NCI-H460 (cell line): ENCODE measurements around the gene CCSER2. TPM values are rescaled to one million over a fixed set of nuclear protein-coding genes. Genes with fewer than 3 reads are reported as not detected.
A peak's percentile ranks its signal among the peaks of the same experiment; 100 is the strongest.
"Not testable (repeated sequence)": the region's sequence is repeated elsewhere in the genome, so short reads cannot be mapped to it uniquely, and the experiment has no call there.

Experiments
- DNase-seq: peaks from one replicate; pipeline ENCODE4 v3.0.0-alpha.2; 2016; ENCODE audit warnings: low read depth; ENCODE audit errors: extremely low read depth
- total RNA-seq: library from RNA; depleted of rRNA; stranded (reverse); fragments of >200 nt; shearing (Covaris generic); gene quantifications from 2 replicates; pipeline ENCODE4 v1.2.3, GENCODE V29; 2014

CCSER2 gene
- total RNA-seq, 1 experiment from 2014 or later: 25.0 TPM

DNA sequence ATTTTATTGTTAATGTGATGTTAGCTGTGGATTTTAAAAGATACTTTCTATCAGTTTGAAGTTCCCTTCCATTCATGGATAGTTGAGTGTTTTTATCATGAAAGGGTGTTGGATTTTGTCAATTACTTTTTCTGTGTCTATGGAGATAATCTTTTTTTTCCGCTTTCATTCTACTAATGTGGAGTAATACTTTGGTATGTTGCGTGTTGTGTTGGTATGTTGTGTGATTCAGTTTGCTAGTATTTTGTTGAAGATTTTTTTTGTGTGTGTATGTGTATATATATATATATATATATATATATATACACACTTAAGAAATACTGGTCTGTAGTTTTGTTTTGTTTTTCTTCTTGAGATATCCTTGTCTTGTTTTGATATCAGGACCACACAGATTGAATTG is 100.3 kb downstream of the CCSER2 start:
- no peak for DNase-seq

DNA sequence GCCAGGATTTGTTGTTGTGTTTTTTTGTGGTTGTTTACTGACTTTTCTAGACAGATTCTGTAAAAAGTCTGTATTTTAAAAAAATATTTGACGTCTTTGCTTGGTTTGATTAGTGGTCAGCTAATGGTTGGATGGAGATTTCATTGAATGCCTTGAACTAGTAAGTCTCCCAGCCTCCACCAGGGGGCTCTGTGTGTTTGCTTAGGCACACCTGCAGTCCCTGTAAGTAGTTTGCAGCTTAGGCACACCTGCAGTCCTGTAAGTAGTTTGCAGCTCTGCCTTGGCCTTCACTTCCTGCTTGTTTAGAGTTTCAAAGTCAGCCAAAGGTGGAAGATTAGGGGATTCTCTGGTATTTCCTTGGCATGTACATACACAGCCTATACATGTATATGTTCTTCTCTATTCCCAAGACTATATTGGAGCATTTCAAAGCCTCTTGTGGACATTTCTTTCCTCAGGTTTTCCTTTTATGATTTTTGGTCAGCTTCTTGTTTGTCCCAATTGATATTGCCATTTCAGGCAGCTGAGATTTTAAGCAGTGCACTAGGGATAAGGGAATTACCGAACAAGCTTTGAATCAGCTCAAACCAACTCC is 101.6 kb downstream of the CCSER2 start:
- peak; percentile 41 for DNase-seq

DNA sequence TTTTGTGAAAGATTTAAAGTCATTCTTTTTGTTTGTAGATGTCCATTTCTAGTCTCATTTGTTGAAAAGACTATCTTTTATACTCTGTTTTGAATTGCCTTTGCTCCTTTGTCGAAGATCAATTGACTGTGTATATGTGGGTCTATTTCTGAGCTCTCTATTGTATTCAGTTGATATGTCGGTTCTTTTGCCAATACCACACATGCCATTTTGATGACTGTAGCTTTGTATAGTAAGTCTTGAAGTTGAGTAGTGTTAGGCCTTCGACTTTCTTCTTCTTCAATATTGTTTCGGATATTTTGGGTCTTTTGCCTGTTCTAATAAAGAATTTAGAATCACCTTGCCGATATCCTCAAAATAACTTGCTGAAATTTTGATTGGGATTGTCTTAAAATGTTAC is 104.5 kb downstream of the CCSER2 start:
- no peak for DNase-seq

- DNase-seq: no peak
Observed at GRCh38 chr10:84440781-84441180, 112.4 kb downstream of the CCSER2 start.

DNA sequence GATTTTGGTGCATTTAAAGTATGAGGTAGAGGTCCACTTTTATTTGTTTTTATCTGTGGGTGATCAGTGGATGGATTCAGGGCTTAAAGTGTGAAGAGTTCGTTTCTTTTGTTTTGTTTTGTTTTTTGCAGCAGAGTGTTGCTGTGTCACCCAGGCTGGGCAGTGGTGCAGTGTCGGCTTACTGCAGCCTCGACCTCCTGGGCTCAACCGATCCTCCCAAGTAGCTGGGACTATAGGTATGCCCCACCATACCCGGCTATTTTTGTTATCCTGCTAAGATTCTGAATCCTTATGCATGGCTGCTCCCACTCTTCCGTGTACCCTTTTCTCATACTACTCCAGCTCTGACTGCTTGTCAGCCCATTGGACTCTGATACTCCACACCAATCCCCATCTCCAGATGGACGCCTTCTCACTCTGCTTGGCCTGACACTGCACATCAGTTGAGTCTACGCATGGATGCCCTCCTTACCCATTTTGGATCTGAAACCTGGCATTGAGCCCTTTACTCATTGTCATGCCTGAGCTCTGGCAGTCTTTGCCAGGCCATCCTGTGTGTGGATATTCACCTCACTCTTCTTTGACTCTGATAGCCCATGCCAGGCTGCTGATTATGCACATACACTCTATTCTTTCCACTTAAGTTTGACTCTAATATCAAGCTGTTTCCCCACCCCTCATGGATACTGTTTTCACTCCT is 119.5 kb downstream of the CCSER2 start:
- no peak for DNase-seq

DNA sequence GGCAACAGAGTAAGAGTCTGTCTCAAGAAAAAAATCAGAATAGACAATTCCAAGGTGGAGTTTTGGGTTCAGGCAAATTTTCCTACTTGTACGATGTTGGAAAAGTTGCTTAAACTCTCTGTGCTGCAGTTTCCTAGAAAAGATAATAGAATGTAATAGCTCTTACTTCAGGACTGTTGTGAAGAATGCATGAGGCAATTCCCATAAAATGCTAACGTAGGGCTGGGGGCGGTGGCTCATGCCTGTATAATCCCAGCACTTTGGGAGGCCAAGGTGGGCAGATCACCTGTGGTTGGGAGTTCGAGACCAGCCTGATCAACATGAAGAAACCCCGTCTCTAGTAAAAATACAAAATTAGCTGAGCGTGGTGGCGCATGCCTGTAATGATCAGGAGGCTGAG is 121.0 kb downstream of the CCSER2 start:
- not testable (repeated sequence) for DNase-seq

- peak; percentile 4 for DNase-seq
Observed at GRCh38 chr10:84452003-84452402, 123.6 kb downstream of the CCSER2 start.

DNA sequence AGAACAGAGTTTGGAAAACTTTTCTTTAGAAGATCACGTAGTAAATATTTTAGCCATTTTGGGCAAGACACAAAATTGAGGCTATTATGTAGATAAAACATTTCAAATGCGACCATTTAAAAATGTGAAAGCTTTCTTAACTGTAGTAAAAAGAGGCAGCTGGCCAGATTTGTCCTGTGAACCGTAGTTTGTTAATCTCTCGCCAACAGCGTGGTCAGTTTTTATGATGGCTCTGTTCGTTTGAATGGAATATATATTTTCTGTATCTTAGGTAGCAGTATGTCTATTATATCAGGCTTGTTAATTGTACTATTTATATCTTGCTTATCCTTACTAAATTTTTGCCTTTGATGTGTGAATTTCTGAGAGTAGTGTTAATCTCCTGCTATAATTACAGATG is 124.9 kb downstream of the CCSER2 start:
- no peak for DNase-seq

DNA sequence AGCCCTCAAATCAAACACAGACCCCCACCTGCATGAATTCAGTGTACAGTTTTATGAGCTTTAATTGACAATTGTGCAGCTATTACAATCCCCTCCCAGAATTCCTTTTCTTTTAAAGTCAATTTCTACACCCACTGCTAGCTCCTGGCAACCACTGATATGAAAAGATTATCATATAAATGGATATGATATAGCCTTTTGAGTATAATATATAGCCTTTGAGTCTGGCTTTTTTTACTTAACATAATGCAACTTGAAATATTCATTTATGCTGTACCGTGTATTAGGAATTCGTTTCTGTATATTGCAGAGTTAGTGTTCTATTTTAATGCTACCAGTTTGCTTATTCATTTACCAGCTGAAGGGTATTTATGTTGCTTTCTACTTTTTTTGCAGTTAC is 127.7 kb downstream of the CCSER2 start:
- DNase-seq: no peak

GRCh38 chr10:84460520-84460919 is 132.1 kb downstream of the CCSER2 start:
- DNase-seq: no peak

DNA sequence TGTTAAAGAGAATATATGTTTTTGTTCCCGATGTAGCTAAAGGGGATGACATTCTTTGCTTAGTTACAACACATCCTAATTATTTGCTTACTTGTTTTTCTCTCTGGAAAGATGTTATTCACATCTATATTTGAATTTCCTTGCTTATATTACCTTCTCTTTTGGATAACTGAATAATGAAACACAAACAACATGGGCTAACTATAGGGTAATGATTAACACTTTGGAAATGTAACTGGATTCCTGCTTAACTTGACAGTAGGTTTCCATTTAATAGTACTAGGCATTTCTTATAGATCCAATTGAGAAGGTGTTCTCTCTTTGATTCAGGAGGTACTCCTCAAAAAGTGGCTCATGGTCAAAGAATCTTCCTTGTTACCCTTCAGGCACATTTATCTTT is 141.1 kb downstream of the CCSER2 start:
- DNase-seq: no peak

GRCh38 chr10:84473136-84473535 is 144.7 kb downstream of the CCSER2 start:
- DNase-seq: no peak

DNA sequence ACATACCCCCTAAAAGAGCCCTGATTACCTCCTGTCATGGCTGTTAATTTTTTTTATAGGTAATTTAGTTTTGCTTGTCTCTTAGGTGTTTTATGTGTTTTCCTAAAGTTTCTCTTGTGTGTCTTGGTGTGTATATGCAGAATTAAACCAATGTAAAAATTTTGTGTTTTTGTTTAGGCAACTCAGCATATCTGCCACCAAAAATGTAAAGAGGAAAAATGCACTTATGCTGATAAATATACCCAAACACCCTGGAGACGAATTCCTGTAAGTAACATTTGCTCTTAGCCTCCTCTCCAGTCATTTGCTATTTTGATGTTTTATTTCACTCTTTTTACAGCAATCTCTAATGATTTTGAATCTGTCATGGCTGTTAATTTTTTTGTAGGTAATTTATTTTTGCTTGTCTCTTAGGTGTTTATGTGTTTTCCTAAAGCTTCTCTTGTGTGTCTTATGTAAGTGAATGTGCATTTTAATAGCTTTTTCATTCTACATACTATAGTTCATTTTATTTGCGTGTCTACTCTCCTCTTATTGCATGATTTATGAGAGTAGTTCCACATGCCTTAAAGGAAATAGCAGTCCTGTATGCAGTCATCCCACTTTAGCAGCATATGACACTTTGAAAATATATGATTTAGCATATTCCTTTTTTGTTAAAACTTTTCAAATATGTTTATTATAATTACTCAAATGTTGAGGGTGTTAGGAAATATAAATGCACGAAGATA is 149.2 kb downstream of the CCSER2 start:
- DNase-seq: no peak

- DNase-seq: no peak
Observed at GRCh38 chr10:84478151-84478550, 149.8 kb downstream of the CCSER2 start.

- no peak for DNase-seq
Observed at GRCh38 chr10:84478679-84479078, 150.3 kb downstream of the CCSER2 start.

DNA sequence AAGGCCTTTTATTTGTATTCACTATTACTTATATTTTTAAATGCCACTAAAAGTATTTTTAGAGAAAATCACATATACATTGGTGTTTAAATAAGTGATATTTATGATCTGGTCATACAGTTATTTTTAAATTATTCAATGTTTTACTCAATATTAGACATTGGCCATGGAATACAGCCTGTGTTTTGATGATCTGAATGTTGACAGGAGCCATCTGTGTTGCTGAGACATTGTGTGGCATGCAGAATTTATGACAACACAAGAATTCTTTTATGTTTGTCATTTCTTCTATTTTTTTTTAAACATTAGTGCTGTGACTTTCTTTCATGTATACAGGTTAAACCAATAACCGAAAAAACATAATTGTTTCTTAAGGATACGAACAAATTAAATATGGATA is 156.2 kb downstream of the CCSER2 start:
- DNase-seq: no peak

- DNase-seq: no peak
Observed at GRCh38 chr10:84493361-84493760, 165.0 kb downstream of the CCSER2 start.

- DNase-seq: no peak
Observed at GRCh38 chr10:84493951-84494848, 165.8 kb downstream of the CCSER2 start.

GRCh38 chr10:84494849-84495180 is 166.4 kb downstream of the CCSER2 start:
- no peak for DNase-seq

DNA sequence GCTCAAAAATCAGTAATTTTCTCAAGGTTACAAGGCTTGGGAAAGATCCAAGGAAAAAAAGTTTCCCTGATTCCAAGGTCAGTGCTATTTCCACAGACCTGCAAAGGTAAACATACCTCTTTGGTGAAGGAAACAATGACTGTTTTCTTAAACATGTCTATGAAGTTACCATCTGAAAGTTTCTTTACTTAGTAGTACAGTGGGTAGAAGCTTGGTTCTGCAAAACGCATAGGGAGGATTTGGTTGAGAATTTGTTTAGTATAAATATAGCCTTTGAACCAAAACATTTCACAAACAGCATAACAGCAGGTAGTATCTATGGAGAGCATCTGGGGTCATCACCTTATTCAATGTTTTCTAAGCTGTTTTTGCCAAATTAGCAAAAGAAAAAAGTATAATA is 169.6 kb downstream of the CCSER2 start:
- DNase-seq: no peak

DNA sequence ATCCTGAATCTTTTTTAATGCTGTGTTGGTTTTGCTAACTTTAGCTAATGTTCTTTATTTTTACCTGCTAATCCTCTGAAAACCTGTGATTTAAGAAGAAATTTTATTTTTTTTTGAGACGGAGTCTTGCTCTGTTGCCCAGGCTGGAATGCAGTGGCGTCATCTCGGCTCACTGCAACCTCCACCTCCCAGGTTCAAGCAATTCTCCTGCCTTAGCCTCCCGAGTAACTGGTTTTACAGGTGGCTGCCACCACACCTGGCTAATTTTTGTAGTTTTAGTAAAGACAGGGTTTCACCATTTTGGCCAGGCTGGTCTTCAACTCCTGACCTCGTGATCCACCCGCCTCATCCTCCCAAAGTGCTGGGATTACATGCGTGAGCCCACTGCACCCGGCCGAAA is 170.7 kb downstream of the CCSER2 start:
- DNase-seq: not testable (repeated sequence)
